ENCODE measurements around the gene UBAP1L.

GRCh38 chr15:65050270-65050669, 64.7 kb downstream of the UBAP1L start:
- TF ChIP-seq CTCF (IDR thresholded peaks at IDR 0.05; ENCODE audit: borderline replicate concordance, extremely low read depth, low read length, poor library complexity, severe bottlenecking) (no peak), EZH2 (IDR thresholded peaks at IDR 0.05; ENCODE audit: borderline replicate concordance, low read depth, low read length, severe bottlenecking) (no peak)
